GM12878 (cell line): Measurements from ENCODE around the gene KIF1C.

Source experiments
- CTCF ChIP-seq, 3 experiments: IDR thresholded peaks in 2 of 3; conservative IDR thresholded peaks in 1 of 3; 2 replicates each; pipeline ENCODE4 v1.5.1; 2011; ENCODE audit warnings: low read depth in 3 of 3, low read length in 3 of 3, mild to moderate bottlenecking in 3 of 3, control low read depth in 2 of 3, moderate library complexity in 2 of 3, inconsistent platforms in 1 of 3, mixed read lengths in 1 of 3; ENCODE audit not compliant: control insufficient read depth in 2 of 3, insufficient read depth in 1 of 3; ENCODE audit errors: extremely low read depth in 1 of 3
- FOS ChIP-seq: IDR thresholded peaks from 3 replicates; pipeline ENCODE4 v1.6.1; 2011; ENCODE audit warnings: borderline replicate concordance; ENCODE audit not compliant: insufficient read length; ENCODE audit errors: extremely low read depth
- POLR2AphosphoS5 ChIP-seq: IDR thresholded peaks from 2 replicates; pipeline ENCODE4 v1.6.1; 2011; ENCODE audit warnings: mild to moderate bottlenecking, low read length, inconsistent platforms
- RFX5 ChIP-seq: IDR thresholded peaks from 2 replicates; pipeline ENCODE4 v1.6.1; 2011; ENCODE audit warnings: low read depth, low read length, improper control_type of control experiment

- TF ChIP-seq FOS (no peak), POLR2AphosphoS5 (no peak), RFX5 (no peak), CTCF (IDR thresholded peaks at IDR 0.05 in 2 of 3, conservative IDR thresholded peaks at IDR 0.05 in 1 of 3; ENCODE audit: control insufficient read depth in 2 of 3, extremely low read depth in 1 of 3, insufficient read depth in 1 of 3, low read depth in 3 of 3, low read length in 3 of 3) (no peak; a peak in 1 of 6 replicates)
Measured at GRCh38 chr17:5043524-5043923, 45.8 kb downstream of the KIF1C start.
